GM19025 (cell line): ENCODE measurements around the gene GABBR2.

Experiments used
- ATAC-seq: cut with Tn5 transposase; IDR thresholded peaks from one replicate; pipeline ENCODE4 v1.9.1; 2021; ENCODE audit warnings: mild to moderate bottlenecking, low read depth, moderate library complexity; ENCODE audit not compliant: unreplicated experiment

The GABBR2 gene

DNA sequence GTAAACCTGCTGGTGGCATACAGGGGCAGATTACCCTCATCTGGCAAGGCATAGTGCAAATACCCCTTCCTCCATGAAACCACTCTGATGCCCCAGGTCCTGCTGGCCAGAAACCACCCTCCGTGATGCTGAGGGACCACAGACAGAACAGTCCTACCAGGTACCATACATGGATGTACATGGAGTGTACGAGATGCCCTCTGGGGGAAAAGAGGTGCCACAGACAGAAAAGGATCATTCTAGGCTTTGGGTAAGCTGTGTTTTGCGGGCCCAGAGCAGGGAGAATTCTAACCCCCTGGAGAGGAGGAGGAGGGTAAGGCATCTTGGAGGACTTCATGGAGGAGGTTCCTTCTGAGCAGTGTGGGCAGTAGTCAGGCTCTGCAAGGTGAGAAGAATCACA is 68.3 kb downstream of the GABBR2 start:
- no peak for ATAC-seq

- ATAC-seq: no peak
These were observed 69.6 kb downstream of the GABBR2 start for GRCh38 chr9:98639133-98639532.

DNA sequence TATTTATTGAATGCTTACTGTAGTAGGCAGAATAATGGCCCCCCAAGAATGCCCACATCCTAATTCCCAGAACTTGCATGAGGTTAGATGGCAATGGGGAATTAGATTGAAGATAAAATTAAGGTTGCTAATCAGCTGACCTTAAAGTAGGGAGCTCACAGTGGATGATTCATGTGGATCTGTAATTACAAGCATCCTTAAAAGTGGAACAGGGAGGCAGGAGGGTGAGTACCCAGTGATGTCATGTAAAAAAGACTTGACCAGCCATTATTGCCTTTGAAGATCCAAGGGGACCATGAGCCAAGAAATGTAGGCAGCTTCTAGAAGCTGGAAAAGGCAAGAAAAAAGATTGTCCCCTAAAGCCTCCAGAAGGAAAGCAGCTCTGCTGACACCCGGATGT is 71.4 kb downstream of the GABBR2 start:
- ATAC-seq: no peak

GRCh38 chr9:98635374-98635773 is 73.4 kb downstream of the GABBR2 start:
- no peak for ATAC-seq

DNA sequence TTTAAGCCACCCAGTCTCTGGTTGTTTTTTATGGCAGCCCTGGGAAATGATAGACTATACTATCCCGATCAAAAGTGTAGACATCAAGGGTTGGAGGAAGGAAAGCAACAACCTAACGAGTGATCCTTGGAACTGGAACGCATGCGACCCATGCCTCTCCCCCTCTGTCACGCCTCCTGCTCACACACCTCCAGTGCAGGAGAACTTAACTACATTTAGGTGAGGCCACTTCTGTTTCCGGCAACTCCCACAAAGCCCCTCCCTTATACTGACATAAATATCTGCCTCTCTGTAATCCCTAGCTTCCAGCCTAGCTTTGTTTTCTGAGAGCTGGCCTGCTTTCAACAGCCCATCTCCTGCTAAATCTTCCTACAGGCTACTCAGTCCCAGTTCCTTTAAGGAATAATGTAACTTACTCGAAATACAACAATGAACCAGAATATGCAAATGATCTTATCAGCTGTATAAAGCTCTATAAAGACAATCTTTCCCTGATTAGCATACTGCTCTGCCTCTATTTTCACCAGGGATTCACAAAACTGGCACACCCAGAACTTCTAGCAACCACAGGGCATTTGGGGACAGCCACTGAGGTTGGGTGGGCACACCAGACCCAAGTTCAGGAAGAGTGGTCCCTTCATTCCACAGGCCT is 73.9 kb downstream of the GABBR2 start:
- no peak for ATAC-seq

GRCh38 chr9:98632839-98633238 is 75.9 kb downstream of the GABBR2 start:
- no peak for ATAC-seq

DNA sequence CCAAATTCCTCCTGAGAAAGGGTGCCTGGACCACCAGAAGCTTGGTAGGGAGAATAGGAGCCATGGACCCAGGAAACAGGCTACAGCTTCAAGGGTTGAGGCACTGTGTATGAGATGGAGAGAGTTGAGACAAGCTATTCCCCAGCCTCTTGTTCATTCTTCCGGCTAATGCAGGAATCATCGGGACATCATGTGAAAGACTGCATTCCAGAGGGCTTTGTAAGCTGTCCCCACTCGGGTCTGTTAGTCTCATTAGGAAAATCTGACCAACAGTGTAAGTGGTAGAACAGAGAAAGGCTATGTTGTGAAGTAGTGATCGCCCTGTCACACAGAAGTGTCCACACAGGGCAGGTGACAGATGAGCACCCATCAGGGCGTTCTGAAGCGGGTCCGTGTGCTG is 81.4 kb downstream of the GABBR2 start:
- no peak for ATAC-seq

DNA sequence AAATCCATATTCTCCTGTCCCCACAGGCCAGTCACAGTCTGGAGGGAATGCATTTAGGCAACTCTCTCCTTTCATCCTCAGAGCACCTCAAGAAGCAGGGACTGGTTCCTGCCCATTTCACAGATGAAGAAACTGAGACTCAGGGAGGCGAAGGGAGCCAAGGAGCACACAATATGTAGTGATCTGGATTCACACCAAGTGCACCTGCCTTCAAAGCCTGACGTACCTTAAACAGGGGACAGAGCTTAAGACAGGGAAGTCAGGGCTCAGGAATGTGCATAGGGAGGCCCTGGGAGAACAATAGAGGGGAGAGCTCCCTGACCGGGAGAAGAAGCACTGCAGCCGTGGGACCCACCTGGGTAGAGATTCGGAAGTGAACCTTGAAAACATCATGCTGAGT is 83.0 kb downstream of the GABBR2 start:
- no peak for ATAC-seq

DNA sequence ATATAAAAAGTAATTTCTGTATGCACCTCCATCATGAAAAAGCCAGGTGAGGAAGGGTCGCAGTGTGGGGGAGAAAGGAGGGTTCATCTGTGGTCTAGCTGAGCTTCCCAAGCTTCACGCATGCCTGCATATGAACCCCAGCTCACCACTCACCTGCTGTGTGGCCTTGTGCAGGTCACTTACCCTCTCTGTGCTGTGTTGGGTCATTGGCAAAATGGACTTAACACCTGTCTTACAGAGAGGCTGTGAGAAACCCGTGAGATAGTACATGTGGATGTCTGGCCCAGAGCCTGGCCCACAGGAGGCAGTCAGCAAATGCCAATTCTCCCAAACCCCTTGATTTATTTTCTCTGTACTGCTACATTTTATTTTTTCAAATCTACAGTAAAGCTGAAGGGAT is 88.9 kb downstream of the GABBR2 start:
- no peak for ATAC-seq

GRCh38 chr9:98615633-98616032 is 93.1 kb downstream of the GABBR2 start:
- no peak for ATAC-seq

DNA sequence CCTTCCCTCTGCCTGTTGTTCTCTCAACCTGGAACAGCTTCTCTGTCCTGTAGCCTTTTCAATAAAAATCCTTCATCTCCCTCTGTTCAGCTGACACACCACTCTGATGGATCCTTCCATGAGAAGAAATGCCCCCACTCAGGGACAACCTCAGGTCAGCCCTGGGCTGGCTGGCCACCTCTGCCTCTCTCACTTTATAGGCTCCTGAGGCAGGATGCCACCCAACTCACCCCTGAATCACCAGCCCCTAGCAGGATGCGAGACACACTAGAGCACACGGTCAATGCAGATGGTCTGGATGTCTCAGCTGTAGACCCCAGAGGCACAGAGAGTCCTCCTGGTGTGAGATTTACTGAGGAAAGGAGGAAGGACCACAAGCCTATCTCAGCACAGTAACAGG is 93.8 kb downstream of the GABBR2 start:
- no peak for ATAC-seq

GRCh38 chr9:98612061-98612752 is 96.5 kb downstream of the GABBR2 start:
- no peak for ATAC-seq

DNA sequence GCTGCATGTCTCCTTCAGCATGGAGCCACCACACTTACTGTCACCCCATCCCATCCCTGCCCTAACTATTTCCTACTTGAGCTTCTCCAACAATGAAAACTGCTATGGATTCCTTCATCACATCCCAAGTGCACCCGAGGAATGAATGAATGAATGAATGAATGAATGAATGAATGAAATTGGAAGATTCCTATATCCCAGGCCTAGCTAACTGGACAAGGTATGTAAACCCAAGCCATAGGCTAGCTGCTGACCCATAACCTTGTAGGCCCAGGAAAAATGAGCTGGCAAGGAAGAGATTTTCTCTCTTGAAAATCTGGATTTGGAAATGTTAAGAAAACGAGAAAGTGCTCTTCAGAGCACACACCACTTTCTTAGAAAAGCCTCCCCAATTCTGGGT is 97.4 kb downstream of the GABBR2 start:
- ATAC-seq: no peak

DNA sequence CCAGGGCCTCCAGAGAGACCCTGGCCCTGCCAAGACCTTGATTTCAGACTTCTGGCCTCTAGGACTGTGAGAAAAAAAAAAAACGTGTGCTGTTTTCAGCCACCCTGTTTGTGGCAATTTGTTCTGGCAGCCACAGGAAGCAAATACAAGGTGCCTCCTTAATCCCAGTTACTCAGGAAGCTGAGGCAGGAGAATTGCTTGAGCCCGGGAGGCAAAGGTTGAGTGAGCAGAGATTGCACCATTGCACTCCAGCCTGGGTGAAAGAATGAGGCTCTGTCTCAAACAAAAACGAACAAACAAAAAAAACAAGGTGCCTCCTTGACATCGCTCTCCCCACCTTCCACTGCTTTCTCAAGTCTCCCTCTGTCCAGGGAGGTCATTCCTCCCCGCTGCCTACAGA is 98.0 kb downstream of the GABBR2 start:
- no peak for ATAC-seq

- no peak for ATAC-seq
These were observed 98.5 kb downstream of the GABBR2 start for GRCh38 chr9:98610211-98610610.

DNA sequence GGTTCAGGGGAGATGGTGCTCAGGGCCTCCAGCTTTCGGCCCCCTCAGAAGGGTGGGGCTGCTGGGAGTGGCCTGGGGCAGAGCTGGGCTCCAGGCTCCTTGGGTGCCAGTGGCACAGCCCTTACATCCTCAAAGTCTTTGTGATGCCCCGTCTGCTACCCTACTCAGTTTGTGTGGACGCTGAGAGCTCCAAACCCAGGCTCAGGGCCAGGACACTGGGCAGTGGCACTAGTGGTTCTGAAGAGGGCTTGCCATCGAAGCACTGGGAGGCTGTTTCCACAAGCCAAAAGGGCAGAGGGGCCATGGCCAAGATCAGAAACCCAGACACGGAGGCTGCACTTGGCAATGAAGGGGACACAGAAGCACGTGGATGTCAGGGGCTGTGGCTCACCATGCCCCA is 99.1 kb downstream of the GABBR2 start:
- ATAC-seq: no peak

GRCh38 chr9:98607787-98608186 is 100.9 kb downstream of the GABBR2 start:
- no peak for ATAC-seq

GRCh38 chr9:98607152-98607551 is 101.6 kb downstream of the GABBR2 start:
- ATAC-seq: no peak

DNA sequence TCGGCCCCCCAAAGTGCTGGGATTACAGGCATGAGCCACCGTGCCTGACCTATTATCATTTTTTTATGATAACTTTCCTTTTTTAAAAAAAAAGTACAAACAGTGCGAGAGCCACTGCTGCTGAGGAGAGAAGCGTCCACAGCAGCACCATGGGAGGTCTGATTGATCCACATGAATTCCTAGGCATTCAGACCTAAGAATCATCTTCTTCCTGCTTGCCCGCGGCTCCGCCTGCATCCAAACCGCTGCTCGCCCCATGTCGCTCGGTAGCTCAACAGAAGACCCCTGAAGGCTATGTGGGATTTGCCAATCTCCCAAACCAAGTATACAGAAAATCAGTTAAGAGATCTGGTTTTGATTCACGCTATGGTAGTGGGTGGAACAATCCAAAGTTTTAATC is 102.0 kb downstream of the GABBR2 start:
- ATAC-seq: no peak

DNA sequence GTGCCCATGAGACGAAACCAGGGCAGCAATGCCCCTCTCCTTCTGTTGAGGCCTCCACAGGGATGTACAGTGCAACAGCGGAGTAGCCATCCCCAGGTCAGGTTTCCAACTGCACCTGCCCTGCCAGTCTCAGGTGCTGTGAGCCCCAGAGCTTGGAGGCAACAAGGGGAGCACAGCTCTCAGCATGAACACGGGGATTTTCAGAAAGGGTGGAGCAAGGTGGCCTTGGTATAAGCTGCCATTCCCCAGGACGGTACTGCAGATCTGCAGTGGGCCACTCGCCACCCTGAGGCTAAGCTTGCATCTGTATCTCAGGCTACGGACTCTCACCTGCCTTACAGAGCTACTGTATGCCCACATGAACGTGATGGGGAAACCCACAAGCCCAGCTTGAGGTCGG is 103.6 kb downstream of the GABBR2 start:
- no peak for ATAC-seq

DNA sequence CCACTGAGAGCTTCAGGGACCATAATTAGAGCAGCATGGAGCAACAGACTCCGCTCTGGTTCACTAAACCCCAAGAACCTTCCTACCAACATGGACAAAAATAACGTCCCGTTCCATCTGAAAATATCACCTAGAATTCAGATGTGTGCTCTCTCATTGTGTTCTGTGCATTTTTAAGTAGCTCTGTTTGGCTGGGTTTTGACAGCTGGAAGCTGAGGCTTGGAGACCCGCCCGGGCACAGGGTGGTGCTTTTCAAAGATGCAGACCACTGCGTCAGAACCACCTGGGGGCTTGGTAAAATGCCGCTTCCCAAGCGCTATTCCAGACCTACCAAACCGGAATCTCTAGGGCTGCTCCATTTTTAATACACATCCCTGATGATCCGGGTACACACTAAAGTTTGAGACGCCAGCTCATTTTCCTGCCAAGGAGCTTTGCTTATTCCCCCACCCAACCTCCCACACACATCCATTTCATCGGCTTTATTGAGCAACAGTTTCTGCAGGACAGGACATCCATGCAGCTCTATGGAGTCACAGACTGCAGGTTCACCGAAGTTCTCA is 104.8 kb downstream of the GABBR2 start:
- ATAC-seq: no peak

- no peak for ATAC-seq
These were observed 105.8 kb downstream of the GABBR2 start for GRCh38 chr9:98602839-98603500.
